ENCODE results near the gene CADM1. TPM values are rescaled to one million over a fixed set of nuclear protein-coding genes. Genes with fewer than 3 reads are reported as not detected.
A peak's percentile ranks its signal among the peaks of the same experiment; 100 is the strongest.

Gene CADM1
- total RNA-seq, 6 experiments from 2014 or later: 21.1 to 56.7 (median 30.6) TPM

DNA sequence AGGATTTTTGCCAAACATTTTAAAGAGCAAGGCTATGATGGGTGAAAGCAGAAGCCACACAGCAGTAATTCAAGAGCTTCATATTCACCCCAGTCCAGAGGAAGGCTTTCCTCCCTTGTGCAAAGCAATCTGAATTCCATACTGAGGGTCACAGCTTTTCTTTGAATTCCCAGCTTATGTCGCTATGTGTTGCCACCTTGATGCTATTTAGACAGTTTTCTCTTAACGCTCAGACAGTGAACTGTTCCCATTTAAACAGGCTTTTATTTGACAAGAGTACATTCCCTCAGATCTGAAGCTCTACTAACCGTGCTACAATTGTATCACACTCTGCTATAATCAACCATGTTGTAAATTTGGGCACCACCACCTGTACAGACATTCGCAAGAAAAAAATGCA is 279.7 kb downstream of the CADM1 start:
- TF ChIP-seq, protein P1, sequence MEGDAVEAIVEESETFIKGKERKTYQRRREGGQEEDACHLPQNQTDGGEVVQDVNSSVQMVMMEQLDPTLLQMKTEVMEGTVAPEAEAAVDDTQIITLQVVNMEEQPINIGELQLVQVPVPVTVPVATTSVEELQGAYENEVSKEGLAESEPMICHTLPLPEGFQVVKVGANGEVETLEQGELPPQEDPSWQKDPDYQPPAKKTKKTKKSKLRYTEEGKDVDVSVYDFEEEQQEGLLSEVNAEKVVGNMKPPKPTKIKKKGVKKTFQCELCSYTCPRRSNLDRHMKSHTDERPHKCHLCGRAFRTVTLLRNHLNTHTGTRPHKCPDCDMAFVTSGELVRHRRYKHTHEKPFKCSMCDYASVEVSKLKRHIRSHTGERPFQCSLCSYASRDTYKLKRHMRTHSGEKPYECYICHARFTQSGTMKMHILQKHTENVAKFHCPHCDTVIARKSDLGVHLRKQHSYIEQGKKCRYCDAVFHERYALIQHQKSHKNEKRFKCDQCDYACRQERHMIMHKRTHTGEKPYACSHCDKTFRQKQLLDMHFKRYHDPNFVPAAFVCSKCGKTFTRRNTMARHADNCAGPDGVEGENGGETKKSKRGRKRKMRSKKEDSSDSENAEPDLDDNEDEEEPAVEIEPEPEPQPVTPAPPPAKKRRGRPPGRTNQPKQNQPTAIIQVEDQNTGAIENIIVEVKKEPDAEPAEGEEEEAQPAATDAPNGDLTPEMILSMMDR (IDR thresholded peaks at IDR 0.05): no peak
- no peak for TF ChIP-seq POLR2A (IDR thresholded peaks at IDR 0.05)

DNA sequence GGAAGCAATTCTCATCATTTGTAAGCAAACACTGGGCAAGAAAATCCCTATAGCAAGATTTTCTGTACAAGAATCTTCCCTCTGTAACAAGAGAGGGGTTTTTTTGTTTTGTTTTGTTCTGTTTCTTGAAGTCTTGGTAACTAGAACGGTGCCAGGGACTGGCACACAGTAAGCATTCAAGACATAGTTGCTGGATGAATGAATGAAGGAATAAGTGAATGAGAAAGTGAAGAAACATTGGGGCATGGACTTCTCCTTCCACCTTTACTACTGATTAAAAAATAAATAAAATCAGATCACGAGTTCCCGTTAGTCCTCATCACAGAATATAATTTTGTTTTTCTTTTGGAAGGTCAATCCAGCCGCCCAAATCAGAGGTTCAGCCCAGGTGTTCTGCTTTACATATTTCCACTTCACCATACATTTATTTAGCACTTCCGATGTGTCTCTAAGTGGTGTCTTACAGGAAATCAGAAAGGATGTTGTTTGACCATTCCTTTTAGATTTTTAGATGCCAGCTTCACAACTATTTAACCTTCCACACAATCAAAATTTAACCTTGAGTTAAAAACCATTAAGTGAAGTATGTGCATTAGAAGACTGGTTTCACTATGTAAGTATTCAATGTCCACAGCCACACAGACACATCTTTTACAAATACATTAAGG is 281.2 kb downstream of the CADM1 start:
- Histone ChIP-seq H3K27me3 (no peaks in the 10 kb centered on the region), H3K4me1 (no peaks in the 10 kb centered on the region), H3K27ac (no peak overlapping the region), H3K9me3 (no peaks in the 10 kb centered on the region), H3K36me3 (no peaks in the 10 kb centered on the region), H3K4me3 (no peak overlapping the region)
- no peak for DNase-seq
- WGBS (ENCODE audit: insufficient coverage, low coverage, low lambda C conversion rate, missing lambda C conversion rate): 88% methylated on average over 5 of the region's 5 CpGs
- no peak for ATAC-seq
- TF ChIP-seq, protein P1 (IDR thresholded peaks at IDR 0.05): no peak
- no peak for TF ChIP-seq POLR2A (IDR thresholded peaks at IDR 0.05)
- intact Hi-C loops (cut with DNase I): no loop called here

More for the DNA sequence above, 279.7 kb downstream of the CADM1 start:
- no peaks in the 10 kb centered on the region for H3K36me3 ChIP-seq
- 66% methylated on average over 4 of the region's 4 CpGs for WGBS (ENCODE audit: insufficient coverage, low coverage, low lambda C conversion rate, missing lambda C conversion rate)
- H3K9me3 ChIP-seq: no peaks in the 10 kb centered on the region
- H3K27ac ChIP-seq: no peak overlapping the region
- H3K4me3 ChIP-seq: no peak overlapping the region
- ATAC-seq (no peak), DNase-seq (no peak)
- intact Hi-C loops (cut with DNase I): no loop called here
- H3K27me3 ChIP-seq: no peaks in the 10 kb centered on the region
- no peaks in the 10 kb centered on the region for H3K4me1 ChIP-seq

DNA sequence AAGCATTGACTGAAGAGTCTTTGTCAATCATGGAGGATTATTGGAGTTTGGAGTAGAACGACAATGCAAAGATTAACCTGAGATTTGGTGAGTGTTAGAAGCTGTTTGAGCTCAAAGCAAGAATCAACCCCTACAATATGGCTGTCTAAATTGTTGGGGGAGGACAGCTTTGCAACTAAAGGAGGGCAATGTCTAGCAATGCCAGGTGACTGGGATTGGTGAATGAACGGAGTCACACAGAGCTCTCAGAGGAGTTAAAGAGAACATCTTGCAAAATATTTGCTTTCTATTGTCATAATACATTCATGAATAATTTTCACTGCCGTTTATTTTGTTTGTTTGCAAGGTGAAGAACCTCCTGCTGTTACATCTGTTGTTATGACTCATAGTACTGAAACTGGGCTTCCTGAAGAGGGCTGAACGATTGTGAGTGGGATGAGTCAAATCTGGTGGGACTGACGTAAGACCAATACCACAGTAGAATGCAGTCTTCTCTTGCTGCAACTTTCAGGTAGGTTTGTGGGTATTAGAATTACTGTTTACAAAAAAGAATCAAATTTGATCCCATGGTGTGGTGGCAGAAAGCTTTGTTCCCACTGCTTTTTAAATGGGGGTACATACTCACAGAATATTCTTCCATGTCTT is 281.9 kb downstream of the CADM1 start:
- no peak overlapping the region for H3K27ac ChIP-seq

DNA sequence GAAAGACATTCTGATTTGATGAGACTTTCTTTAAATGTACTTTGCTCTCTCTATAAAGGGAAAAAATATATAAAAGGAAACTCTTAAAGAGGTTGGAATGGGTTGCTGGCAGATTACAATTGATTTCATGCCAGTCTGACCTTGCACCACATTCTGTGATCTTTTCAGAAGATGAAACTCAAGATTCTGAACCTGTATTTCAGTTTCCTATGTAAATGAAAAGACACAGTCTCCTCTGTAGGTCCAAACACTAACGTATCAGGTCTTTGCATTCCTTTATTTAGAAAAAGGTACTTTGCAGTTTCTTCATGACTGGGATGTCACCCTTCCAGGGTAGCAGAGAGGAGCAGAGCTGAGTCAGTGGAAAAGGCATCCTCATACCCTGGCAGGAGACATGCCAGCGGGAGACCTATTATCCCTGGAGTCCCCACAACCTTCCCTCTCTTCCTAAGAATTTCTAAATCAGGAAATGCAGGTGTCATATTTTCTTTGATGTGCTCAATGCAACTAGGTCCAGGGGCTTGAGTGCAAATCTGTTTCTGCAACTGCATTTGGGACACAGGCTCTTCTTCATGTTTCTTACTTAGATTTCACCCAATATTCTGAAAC is 282.6 kb downstream of the CADM1 start:
- DNase-seq: no peak
- Histone ChIP-seq H3K9me3 (no peaks in the 10 kb centered on the region), H3K4me1 (no peaks in the 10 kb centered on the region), H3K27me3 (no peaks in the 10 kb centered on the region), H3K27ac (no peak overlapping the region), H3K36me3 (no peaks in the 10 kb centered on the region), H3K4me3 (no peak overlapping the region)
- WGBS (ENCODE audit: insufficient coverage, low coverage, low lambda C conversion rate, missing lambda C conversion rate): 94% methylated on average over 2 of the region's 2 CpGs
- TF ChIP-seq, protein P1 (IDR thresholded peaks at IDR 0.05): no peak
- TF ChIP-seq POLR2A (IDR thresholded peaks at IDR 0.05): no peak
- intact Hi-C loops (cut with DNase I): no loop called here
- no peak for ATAC-seq

More for the DNA sequence above, 281.9 kb downstream of the CADM1 start:
- peak in 1 of 4 donors; percentile 37 for ATAC-seq
- no peaks in the 10 kb centered on the region for H3K9me3 ChIP-seq
- intact Hi-C loops (cut with DNase I): no loop called here
- H3K4me1 ChIP-seq: no peaks in the 10 kb centered on the region
- TF ChIP-seq, protein P1 (IDR thresholded peaks at IDR 0.05): no peak
- TF ChIP-seq POLR2A (IDR thresholded peaks at IDR 0.05): no peak
- no peak overlapping the region for H3K4me3 ChIP-seq
- DNase-seq: no peak
- no peaks in the 10 kb centered on the region for H3K27me3 ChIP-seq
- 57% methylated on average over 5 of the region's 5 CpGs for WGBS (ENCODE audit: insufficient coverage, low coverage, low lambda C conversion rate, missing lambda C conversion rate)
- H3K36me3 ChIP-seq: no peaks in the 10 kb centered on the region

Data from right lobe of liver (tissue), 6 donors.